MCF 10A (cell line): Measurements from ENCODE around the gene ELMO1. TPM values are rescaled to one million over a fixed set of nuclear protein-coding genes. Genes with fewer than 3 reads are reported as not detected.
A peak's percentile ranks its signal among the peaks of the same experiment; 100 is the strongest.

ENCODE experiments used
- BruUV-seq: library from RNA; stranded (reverse); fragments of 400-500 nt; replicated peaks from 2 replicates; lab custom pipeline; 2021; lab: Mats Ljungman, UMichigan
- CTCF ChIA-PET: fragments of 300-600 bp; sonication (Branson Sonifier 250); formaldehyde crosslinking; extraction: SDS; loops from one replicate; lab custom pipeline; 2021; ENCODE audit warnings: antibody characterized with exemption, inconsistent platforms; lab: Yijun Ruan, JAX
- POLR2A ChIA-PET: fragments of 300-600, 350-650 bp; sonication (Branson Sonifier 250); formaldehyde crosslinking; extraction: SDS; loops from one replicate; lab custom pipeline; 2020; ENCODE audit warnings: antibody characterized with exemption, inconsistent platforms; lab: Yijun Ruan, JAX
- DNase-seq: peaks from one replicate; pipeline ENCODE4 v3.0.0-alpha.2; 2018; ENCODE audit not compliant: unreplicated experiment
- H3K27ac Mint-ChIP-seq: one replicate; pipeline ENCODE4 v1.8.0; 2022; ENCODE audit warnings: mild to moderate bottlenecking, low read depth, mixed read lengths; ENCODE audit not compliant: unreplicated experiment
- H3K27me3 Mint-ChIP-seq: one replicate; pipeline ENCODE4 v1.8.0; 2022; ENCODE audit warnings: mixed read lengths; ENCODE audit not compliant: insufficient read depth, unreplicated experiment
- H3K36me3 Mint-ChIP-seq: one replicate; pipeline ENCODE4 v1.8.0; 2022; ENCODE audit warnings: mild to moderate bottlenecking, moderate library complexity, mixed read lengths; ENCODE audit not compliant: insufficient read depth, unreplicated experiment
- H3K4me1 Mint-ChIP-seq: one replicate; pipeline ENCODE4 v1.8.0; 2022; ENCODE audit warnings: mixed read lengths; ENCODE audit not compliant: insufficient read depth, unreplicated experiment
- H3K4me3 Mint-ChIP-seq: one replicate; pipeline ENCODE4 v1.8.0; 2022; ENCODE audit warnings: mild to moderate bottlenecking, moderate library complexity, mixed read lengths; ENCODE audit not compliant: unreplicated experiment
- H3K9me3 Mint-ChIP-seq: one replicate; pipeline ENCODE4 v1.8.0; 2022; ENCODE audit warnings: mixed read lengths; ENCODE audit not compliant: unreplicated experiment
- intact Hi-C: fragments of 100-400 bp; cut with micrococcal nuclease; formaldehyde crosslinking; loops from 2 replicates; pipeline ENCODE4 v1.14.1; 2022
- total RNA-seq: library from RNA; stranded (reverse); gene quantifications from 2 replicates; pipeline ENCODE4 v1.2.3, GENCODE V29; 2022
- TF ChIP-seq, protein P1 (sequence below): fragments of 200-600 bp; IDR thresholded peaks from one replicate; pipeline ENCODE4 v1.8.0; 2022; ENCODE audit warnings: antibody characterized with exemption, mild to moderate bottlenecking; ENCODE audit not compliant: unreplicated experiment

ELMO1 gene
- total RNA-seq, 1 experiment from 2014 or later = 0.30 TPM

DNA sequence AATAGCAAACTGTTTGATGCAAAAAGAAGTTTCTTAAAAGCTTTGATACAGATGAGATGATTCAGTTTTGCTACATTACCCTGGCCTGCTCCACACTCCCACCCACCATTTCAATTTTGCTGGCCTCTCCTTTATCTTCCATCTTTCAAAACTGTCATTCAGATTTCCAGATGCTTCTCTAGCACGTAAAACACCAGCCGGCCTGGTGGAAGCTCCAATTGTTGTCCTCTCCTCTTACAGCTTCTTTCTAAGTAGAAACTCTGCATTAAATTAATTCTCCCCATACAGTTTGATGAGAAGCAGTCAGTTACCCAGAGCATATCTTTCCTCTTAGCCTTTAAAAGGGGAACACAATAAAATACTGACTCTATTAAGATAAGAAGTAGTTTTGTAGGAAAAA, 34.3 kb upstream of the ELMO1 start:
- Mint-ChIP-seq H3K27me3 (no peaks in the 10 kb centered on the region), H3K9me3 (no peaks in the 10 kb centered on the region), H3K4me3 (no peak overlapping the region), H3K4me1 (peaks cover 13% of the 10 kb centered on the region), H3K27ac (no peak overlapping the region), H3K36me3 (no peaks in the 10 kb centered on the region)
- ChIA-PET CTCF (interaction anchor here (0.7 to 1.7 kb wide), 3 partner anchors 12 to 278 kb away, joined by 3 to 7 read pairs (median 3); no protein-coding TSS in a partner anchor), POLR2A (no interaction called here)
- no TSS peak for BruUV-seq
- TF ChIP-seq, protein P1, sequence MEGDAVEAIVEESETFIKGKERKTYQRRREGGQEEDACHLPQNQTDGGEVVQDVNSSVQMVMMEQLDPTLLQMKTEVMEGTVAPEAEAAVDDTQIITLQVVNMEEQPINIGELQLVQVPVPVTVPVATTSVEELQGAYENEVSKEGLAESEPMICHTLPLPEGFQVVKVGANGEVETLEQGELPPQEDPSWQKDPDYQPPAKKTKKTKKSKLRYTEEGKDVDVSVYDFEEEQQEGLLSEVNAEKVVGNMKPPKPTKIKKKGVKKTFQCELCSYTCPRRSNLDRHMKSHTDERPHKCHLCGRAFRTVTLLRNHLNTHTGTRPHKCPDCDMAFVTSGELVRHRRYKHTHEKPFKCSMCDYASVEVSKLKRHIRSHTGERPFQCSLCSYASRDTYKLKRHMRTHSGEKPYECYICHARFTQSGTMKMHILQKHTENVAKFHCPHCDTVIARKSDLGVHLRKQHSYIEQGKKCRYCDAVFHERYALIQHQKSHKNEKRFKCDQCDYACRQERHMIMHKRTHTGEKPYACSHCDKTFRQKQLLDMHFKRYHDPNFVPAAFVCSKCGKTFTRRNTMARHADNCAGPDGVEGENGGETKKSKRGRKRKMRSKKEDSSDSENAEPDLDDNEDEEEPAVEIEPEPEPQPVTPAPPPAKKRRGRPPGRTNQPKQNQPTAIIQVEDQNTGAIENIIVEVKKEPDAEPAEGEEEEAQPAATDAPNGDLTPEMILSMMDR = no peak
- no peak for DNase-seq
- intact Hi-C loops = no loop called here

DNA sequence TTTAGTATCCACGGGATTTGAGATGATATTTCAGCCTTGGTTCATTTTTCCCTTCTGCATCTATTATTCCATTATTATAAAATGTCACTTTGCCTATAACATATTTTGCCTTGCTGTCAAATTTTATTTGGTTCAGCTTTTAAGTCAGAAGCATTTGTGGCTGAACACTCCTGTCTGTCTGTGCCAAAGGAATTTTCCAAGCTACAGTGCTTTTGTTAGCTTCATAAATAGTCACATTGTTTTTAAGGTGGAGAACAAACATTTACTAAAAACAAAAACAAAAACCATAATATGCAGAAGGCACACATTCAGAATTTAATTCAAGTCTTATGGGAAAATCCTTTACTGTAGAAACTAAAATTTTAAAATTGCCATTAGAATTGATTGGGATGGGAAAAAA, 33.8 kb upstream of the ELMO1 start:
- CTCF ChIA-PET = interaction anchor here (0.6 to 1.7 kb wide), 3 partner anchors 13 to 166 kb away, joined by 3 to 7 read pairs (median 3); no protein-coding TSS in a partner anchor
- no peak for DNase-seq

DNA sequence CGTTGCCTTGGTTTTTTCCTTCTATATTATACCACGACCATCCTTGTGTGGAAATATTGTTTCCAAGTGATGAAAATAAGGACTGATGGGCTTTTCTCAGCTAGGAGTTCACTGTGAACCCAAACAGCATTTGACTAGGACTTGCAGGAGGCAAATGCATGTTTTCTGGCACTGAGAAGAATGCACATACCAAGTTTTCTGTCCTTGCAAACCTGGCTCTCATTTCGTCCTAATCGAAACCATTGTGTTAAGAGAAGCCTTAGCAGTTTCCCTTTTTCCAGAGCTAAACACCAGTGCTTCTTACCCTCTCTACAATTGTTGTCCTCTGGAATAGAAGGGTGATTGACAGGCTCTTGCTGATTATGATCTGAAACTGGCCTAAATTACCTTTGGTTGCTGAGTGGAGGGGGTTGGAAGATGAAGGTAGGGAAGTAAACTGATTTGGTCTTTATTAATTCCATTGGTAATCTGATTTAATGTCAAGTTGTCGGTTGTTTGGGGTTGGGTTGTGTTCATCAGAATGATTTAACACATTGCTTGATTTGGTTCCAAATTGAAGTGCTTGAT, 33.1 kb upstream of the ELMO1 start:
- CTCF ChIA-PET = interaction anchor here (0.6 to 1.7 kb wide), 3 partner anchors 14 to 187 kb away, joined by 3 to 7 read pairs (median 3); no protein-coding TSS in a partner anchor
- no peak overlapping the region for H3K4me3 Mint-ChIP-seq

More for the DNA sequence above, 33.8 kb upstream of the ELMO1 start:
- intact Hi-C loops = no loop called here
- TF ChIP-seq, protein P1 = no peak
- H3K27me3 Mint-ChIP-seq = no peaks in the 10 kb centered on the region
- no peak overlapping the region for H3K4me3 Mint-ChIP-seq
- no peaks in the 10 kb centered on the region for H3K36me3 Mint-ChIP-seq
- no TSS peak for BruUV-seq
- H3K27ac Mint-ChIP-seq = no peak overlapping the region
- POLR2A ChIA-PET = no interaction called here
- H3K9me3 Mint-ChIP-seq = no peaks in the 10 kb centered on the region
- peaks cover 13% of the 10 kb centered on the region for H3K4me1 Mint-ChIP-seq

DNA sequence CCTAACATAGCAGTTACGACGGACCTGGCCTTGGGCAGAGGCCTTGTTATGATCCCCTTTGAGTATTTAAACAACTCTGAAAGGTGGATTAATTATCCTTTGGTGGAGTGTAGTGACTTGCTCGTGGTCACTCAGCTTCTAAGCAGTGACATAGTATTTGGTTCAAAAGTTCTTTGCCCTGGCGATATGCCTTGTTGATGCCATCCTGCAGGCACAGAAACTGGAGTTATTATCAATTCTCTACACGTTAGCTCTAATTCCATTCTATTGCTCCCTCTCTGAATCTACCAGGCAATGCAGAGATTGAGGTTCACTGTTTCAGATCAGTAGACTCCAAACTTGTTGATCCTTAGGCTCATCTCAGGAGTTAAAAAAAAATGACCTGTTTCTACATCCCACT, 32.5 kb upstream of the ELMO1 start:
- CTCF ChIA-PET = interaction anchor here (0.7 to 0.9 kb wide), 2 partner anchors 14 to 186 kb away, joined by 3 read pairs; no protein-coding TSS in a partner anchor
- Mint-ChIP-seq H3K4me1 (peaks cover 13% of the 10 kb centered on the region), H3K36me3 (no peaks in the 10 kb centered on the region), H3K9me3 (no peaks in the 10 kb centered on the region), H3K27me3 (no peaks in the 10 kb centered on the region), H3K4me3 (no peak overlapping the region), H3K27ac (peak overlapping the region; percentile 58)
- intact Hi-C loops = no loop called here
- POLR2A ChIA-PET = no interaction called here
- DNase-seq = no peak
- no TSS peak for BruUV-seq
- TF ChIP-seq, protein P1 = no peak

More for the DNA sequence above, 33.1 kb upstream of the ELMO1 start:
- intact Hi-C loops = no loop called here
- DNase-seq = no peak
- Mint-ChIP-seq H3K4me1 (peaks cover 13% of the 10 kb centered on the region), H3K9me3 (no peaks in the 10 kb centered on the region), H3K36me3 (no peaks in the 10 kb centered on the region), H3K27ac (no peak overlapping the region), H3K27me3 (no peaks in the 10 kb centered on the region)
- TF ChIP-seq, protein P1 = no peak
- no TSS peak for BruUV-seq
- POLR2A ChIA-PET = no interaction called here
